Neural cell (in vitro differentiated cells): Measurements from ENCODE around the gene GNPTG. TPM values are rescaled to one million over a fixed set of nuclear protein-coding genes. Genes with fewer than 3 reads are reported as not detected.

Source experiments
- H2AFZ ChIP-seq: fragments of 200-600, 300-800 bp; sonication (generic), shearing (Covaris generic); 2 replicates; pipeline ENCODE4 v1.6.0; 2014; ENCODE audit warnings: low read depth, mild to moderate bottlenecking, antibody characterized with exemption, low read length, moderate library complexity
- H3F3A ChIP-seq: fragments of 200-600 bp; shearing (Covaris generic); 2 replicates; pipeline ENCODE4 v1.6.1; 2016; ENCODE audit warnings: mild to moderate bottlenecking, moderate library complexity, mixed read lengths, antibody characterized with exemption, low read length; ENCODE audit not compliant: insufficient read depth, poor library complexity, severe bottlenecking
- H3K27ac ChIP-seq: fragments of 200-600, 300-800 bp; sonication (generic), shearing (Covaris generic); 2 replicates; pipeline ENCODE4 v1.5.1; 2014; ENCODE audit warnings: mild to moderate bottlenecking, low read length, moderate library complexity
- H3K27me3 ChIP-seq: fragments of 300-800, 200-600 bp; sonication (generic), shearing (Covaris generic); 2 replicates; pipeline ENCODE4 v1.6.0; 2014; ENCODE audit warnings: mild to moderate bottlenecking, low read depth, low read length, moderate library complexity; ENCODE audit not compliant: insufficient read depth
- H3K36me3 ChIP-seq: fragments of 300-800, 200-600 bp; sonication (generic), shearing (Covaris generic); 2 replicates; pipeline ENCODE4 v1.5.1; 2014; ENCODE audit warnings: mild to moderate bottlenecking, antibody characterized with exemption, low read length, moderate library complexity; ENCODE audit not compliant: insufficient read depth
- H3K4me2 ChIP-seq: fragments of 300-800, 200-600 bp; sonication (generic), shearing (Covaris generic); 2 replicates; pipeline ENCODE4 v1.6.0; 2014; ENCODE audit warnings: mild to moderate bottlenecking, low read length
- H3K4me3 ChIP-seq: fragments of 300-800, 200-600 bp; sonication (generic), shearing (Covaris generic); 2 replicates; pipeline ENCODE4 v1.5.1; 2014; ENCODE audit warnings: mild to moderate bottlenecking, low read length, moderate library complexity
- H3K79me2 ChIP-seq: fragments of 200-600 bp; shearing (Covaris generic); replicated peaks from 2 replicates; pipeline ENCODE4 v1.6.0; 2014; ENCODE audit warnings: mild to moderate bottlenecking, low read length, moderate library complexity; ENCODE audit not compliant: insufficient read depth
- H3K9ac ChIP-seq: fragments of 300-800, 200-600 bp; sonication (generic), shearing (Covaris generic); 2 replicates; pipeline ENCODE4 v1.6.1; 2016; ENCODE audit warnings: mild to moderate bottlenecking, low read length, mixed read lengths
- H3K9me2 ChIP-seq: fragments of 200-600 bp; shearing (Covaris generic); 2 replicates; pipeline ENCODE4 v1.6.1; 2016; ENCODE audit warnings: mild to moderate bottlenecking, low read length, mixed read lengths; ENCODE audit not compliant: insufficient read depth
- H3K9me3 ChIP-seq: fragments of 200-600, 300-800 bp; sonication (generic), shearing (Covaris generic); 2 replicates; pipeline ENCODE4 v1.6.1; 2016; ENCODE audit warnings: mild to moderate bottlenecking, mixed run types, low read length, moderate library complexity, mixed read lengths
- H4K20me1 ChIP-seq: fragments of 200-600 bp; shearing (Covaris generic); 2 replicates; pipeline ENCODE4 v1.6.1; 2016; ENCODE audit warnings: mild to moderate bottlenecking, mixed run types; ENCODE audit not compliant: insufficient read depth
- EP300 ChIP-seq: fragments of 450-650 bp; conservative IDR thresholded peaks from 2 replicates; pipeline ENCODE4 v1.6.1; 2014; ENCODE audit warnings: antibody characterized with exemption, mild to moderate bottlenecking, moderate library complexity; ENCODE audit not compliant: poor library complexity, severe bottlenecking
- EZH2 ChIP-seq: fragments of 200-600, 300-800 bp; shearing (Covaris generic), sonication (generic); IDR thresholded peaks from 2 replicates; pipeline ENCODE4 v1.6.1; 2014; ENCODE audit warnings: antibody characterized with exemption, low read length, borderline replicate concordance, mild to moderate bottlenecking; ENCODE audit not compliant: insufficient read depth, poor library complexity, severe bottlenecking
- MXI1 ChIP-seq: fragments of 450-650 bp; conservative IDR thresholded peaks from 2 replicates; pipeline ENCODE4 v1.6.1; 2014; ENCODE audit warnings: antibody characterized with exemption, mild to moderate bottlenecking; ENCODE audit not compliant: poor library complexity, severe bottlenecking
- POLR2AphosphoS5 ChIP-seq: IDR thresholded peaks from 2 replicates; pipeline ENCODE4 v1.6.1; 2012
- RAD21 ChIP-seq: fragments of 450-650 bp; conservative IDR thresholded peaks from 2 replicates; pipeline ENCODE4 v1.6.1; 2014; ENCODE audit warnings: antibody characterized with exemption, mild to moderate bottlenecking, moderate library complexity
- REST ChIP-seq: IDR thresholded peaks from 2 replicates; pipeline ENCODE4 v1.6.1; 2012; ENCODE audit warnings: borderline replicate concordance
- SMC3 ChIP-seq: fragments of 450-650 bp; conservative IDR thresholded peaks from 2 replicates; pipeline ENCODE4 v1.6.1; 2014; ENCODE audit warnings: antibody characterized with exemption, mild to moderate bottlenecking, moderate library complexity; ENCODE audit not compliant: poor library complexity
- TAF1 ChIP-seq: IDR thresholded peaks from 2 replicates; pipeline ENCODE4 v1.6.1; 2012; ENCODE audit warnings: low read depth
- polyA plus RNA-seq: library from polyadenylated mRNA; depleted of rRNA; stranded (reverse); fragments of >200 nt; gene quantifications from 2 replicates; pipeline ENCODE4 v1.2.3, GENCODE V29; 2014
- TF ChIP-seq, protein P1 (sequence below): fragments of 450-650 bp; IDR thresholded peaks from 2 replicates; pipeline ENCODE4 v1.5.1; 2014; ENCODE audit warnings: antibody characterized with exemption, mild to moderate bottlenecking, moderate library complexity; ENCODE audit not compliant: poor library complexity, severe bottlenecking

The GNPTG gene
- polyA plus RNA-seq, 1 donor from 2014 or later, result 90.5 TPM

DNA sequence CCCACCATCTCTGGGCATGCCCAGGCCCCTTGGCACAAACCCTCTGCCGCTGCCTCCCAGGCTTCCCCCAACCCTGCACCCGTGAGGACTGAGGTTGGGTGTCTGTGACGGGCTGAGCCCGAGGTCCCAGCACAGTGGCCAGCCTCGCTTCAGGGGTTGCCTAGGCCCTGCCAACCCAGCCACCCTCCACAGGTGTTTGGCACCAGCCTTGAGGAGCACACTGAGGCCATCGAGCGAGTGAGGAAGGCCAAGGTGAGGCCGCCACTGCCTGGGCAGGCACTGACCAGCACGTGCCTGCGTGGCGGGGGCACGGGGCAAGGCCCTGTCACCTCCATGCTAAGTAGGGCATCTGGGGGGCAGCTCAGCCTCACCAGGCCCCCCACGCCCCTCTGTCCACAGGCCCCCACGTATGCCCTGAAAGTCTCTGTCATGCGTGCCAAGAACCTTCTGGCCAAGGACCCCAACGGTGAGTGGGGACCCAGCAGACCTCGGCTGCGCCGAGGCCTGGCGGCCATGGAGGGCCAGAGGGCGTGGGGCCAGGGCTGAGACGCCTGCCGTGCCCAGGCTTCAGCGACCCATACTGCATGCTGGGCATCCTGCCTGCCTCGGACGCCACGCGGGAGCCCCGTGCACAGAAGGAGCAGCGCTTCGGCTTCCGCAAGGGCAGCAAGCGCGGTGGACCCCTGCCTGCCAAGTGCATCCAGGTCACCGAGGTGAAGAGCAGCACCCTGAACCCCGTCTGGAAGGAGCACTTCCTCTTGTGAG is 10.8 kb upstream of the GNPTG start:
- Histone ChIP-seq H3K27me3 (no peaks in the 10 kb centered on the region), H4K20me1 (no peaks in the 10 kb centered on the region), H3K9me2 (no peaks in the 10 kb centered on the region), H3K9ac (no peak overlapping the region), H3K27ac (no peak overlapping the region), H3F3A (no peaks in the 10 kb centered on the region), H2AFZ (no peak overlapping the region), H3K36me3 (no peaks in the 10 kb centered on the region), H3K4me3 (no peak overlapping the region), H3K79me2 (peaks cover 8% of the 10 kb centered on the region), H3K4me2 (no peak overlapping the region), H3K9me3 (no peaks in the 10 kb centered on the region)
- TF ChIP-seq, protein P1, sequence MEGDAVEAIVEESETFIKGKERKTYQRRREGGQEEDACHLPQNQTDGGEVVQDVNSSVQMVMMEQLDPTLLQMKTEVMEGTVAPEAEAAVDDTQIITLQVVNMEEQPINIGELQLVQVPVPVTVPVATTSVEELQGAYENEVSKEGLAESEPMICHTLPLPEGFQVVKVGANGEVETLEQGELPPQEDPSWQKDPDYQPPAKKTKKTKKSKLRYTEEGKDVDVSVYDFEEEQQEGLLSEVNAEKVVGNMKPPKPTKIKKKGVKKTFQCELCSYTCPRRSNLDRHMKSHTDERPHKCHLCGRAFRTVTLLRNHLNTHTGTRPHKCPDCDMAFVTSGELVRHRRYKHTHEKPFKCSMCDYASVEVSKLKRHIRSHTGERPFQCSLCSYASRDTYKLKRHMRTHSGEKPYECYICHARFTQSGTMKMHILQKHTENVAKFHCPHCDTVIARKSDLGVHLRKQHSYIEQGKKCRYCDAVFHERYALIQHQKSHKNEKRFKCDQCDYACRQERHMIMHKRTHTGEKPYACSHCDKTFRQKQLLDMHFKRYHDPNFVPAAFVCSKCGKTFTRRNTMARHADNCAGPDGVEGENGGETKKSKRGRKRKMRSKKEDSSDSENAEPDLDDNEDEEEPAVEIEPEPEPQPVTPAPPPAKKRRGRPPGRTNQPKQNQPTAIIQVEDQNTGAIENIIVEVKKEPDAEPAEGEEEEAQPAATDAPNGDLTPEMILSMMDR, result no peak
- TF ChIP-seq REST, result no peak
- TF ChIP-seq EP300, result no peak
- no peak for TF ChIP-seq SMC3
- TF ChIP-seq RAD21, result no peak
- no peak for TF ChIP-seq TAF1
- no peak for TF ChIP-seq EZH2
- no peak for TF ChIP-seq MXI1
- TF ChIP-seq POLR2AphosphoS5, result no peak

- no peaks in the 10 kb centered on the region for H3K36me3 ChIP-seq
- H3F3A ChIP-seq, result no peaks in the 10 kb centered on the region
- H3K9me2 ChIP-seq, result no peaks in the 10 kb centered on the region
- H3K27me3 ChIP-seq, result no peaks in the 10 kb centered on the region
- no peak overlapping the region for H3K9ac ChIP-seq
- no peak for TF ChIP-seq REST
- TF ChIP-seq SMC3, result no peak
- TF ChIP-seq EZH2, result no peak
- TF ChIP-seq RAD21, result no peak
- TF ChIP-seq MXI1, result no peak
- TF ChIP-seq TAF1, result no peak
- H3K9me3 ChIP-seq, result no peaks in the 10 kb centered on the region
- H3K4me3 ChIP-seq, result peak overlapping the region; percentile 54
- no peak overlapping the region for H2AFZ ChIP-seq
- H3K4me2 ChIP-seq, result no peak overlapping the region
- no peak overlapping the region for H3K27ac ChIP-seq
- H4K20me1 ChIP-seq, result no peaks in the 10 kb centered on the region
- H3K79me2 ChIP-seq, result peaks cover 1% of the 10 kb centered on the region
These were observed 10.0 kb upstream of the GNPTG start for GRCh38 chr16:1341495-1342420.
